Measurements from ENCODE around the gene PRKCB. TPM values are rescaled to one million over a fixed set of nuclear protein-coding genes. Genes with fewer than 3 reads are reported as not detected.

PRKCB gene
- polyA plus RNA-seq, 1 experiment = not detected

DNA sequence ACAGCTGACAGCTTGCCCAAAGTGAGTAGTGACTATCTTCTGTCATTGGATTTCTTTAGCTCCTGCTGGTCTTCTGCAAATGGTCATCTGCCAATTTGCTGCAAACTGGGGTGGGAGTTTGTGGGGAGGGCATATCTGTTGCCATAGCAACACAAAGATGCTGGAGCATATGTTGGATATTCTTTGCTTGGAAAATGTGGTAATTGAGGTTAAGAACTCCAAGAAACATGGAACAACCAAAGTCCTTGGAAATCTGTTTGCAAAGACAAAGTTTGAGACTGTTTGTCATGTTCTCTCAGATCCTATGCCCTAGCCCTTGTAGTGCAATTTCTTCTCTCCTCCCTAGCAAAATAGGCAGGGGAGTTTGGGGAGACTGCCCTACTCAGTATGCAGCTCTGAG is 155.3 kb downstream of the PRKCB start:
- no peak for DNase-seq (ENCODE audit: low read depth)
- Histone ChIP-seq H3K27me3 (ENCODE audit: control insufficient read depth, insufficient read depth, low read length) (no peaks in the 10 kb centered on the region), H3K4me3 (ENCODE audit: low read depth, low read length) (no peak overlapping the region), H3K36me3 (ENCODE audit: control insufficient read depth, insufficient read depth, low read length) (no peaks in the 10 kb centered on the region)
- ChIA-PET CTCF (no interaction called here), POLR2A (no interaction called here)
- TF ChIP-seq, protein P1, sequence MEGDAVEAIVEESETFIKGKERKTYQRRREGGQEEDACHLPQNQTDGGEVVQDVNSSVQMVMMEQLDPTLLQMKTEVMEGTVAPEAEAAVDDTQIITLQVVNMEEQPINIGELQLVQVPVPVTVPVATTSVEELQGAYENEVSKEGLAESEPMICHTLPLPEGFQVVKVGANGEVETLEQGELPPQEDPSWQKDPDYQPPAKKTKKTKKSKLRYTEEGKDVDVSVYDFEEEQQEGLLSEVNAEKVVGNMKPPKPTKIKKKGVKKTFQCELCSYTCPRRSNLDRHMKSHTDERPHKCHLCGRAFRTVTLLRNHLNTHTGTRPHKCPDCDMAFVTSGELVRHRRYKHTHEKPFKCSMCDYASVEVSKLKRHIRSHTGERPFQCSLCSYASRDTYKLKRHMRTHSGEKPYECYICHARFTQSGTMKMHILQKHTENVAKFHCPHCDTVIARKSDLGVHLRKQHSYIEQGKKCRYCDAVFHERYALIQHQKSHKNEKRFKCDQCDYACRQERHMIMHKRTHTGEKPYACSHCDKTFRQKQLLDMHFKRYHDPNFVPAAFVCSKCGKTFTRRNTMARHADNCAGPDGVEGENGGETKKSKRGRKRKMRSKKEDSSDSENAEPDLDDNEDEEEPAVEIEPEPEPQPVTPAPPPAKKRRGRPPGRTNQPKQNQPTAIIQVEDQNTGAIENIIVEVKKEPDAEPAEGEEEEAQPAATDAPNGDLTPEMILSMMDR (IDR thresholded peaks at IDR 0.05; ENCODE audit: insufficient read depth, low read depth, low read length) = no peak

DNA sequence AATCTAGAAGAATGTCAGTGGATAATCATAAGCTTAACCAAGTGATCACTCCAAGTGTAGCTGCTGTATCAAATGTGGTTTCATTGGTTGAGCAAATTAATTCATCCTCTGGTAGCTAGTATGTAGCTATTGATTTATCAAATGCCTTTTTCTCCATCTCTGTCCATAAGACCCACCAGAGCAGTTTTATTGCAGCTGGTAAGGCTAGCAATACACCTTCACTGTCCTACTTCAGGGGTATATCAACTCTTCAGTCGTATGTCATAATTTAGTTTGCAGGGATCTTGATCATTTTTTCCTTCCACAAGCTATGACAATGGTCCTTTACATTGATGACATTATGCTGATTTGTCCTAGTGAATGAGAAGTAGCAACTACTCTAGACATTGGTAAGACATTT is 158.8 kb downstream of the PRKCB start:
- DNase-seq (ENCODE audit: low read depth) = no peak
- H3K36me3 ChIP-seq (ENCODE audit: control insufficient read depth, insufficient read depth, low read length) = no peaks in the 10 kb centered on the region
- no peaks in the 10 kb centered on the region for H3K27me3 ChIP-seq (ENCODE audit: control insufficient read depth, insufficient read depth, low read length)
- ChIA-PET POLR2A (no interaction called here), CTCF (interaction anchor here (1.3 to 1.5 kb wide), 2 partner anchors 16 to 21 kb away, joined by 3 to 4 read pairs; no protein-coding TSS in a partner anchor)
- TF ChIP-seq, protein P1 (IDR thresholded peaks at IDR 0.05; ENCODE audit: insufficient read depth, low read depth, low read length) = no peak
- no peak overlapping the region for H3K4me3 ChIP-seq (ENCODE audit: low read depth, low read length)

DNA sequence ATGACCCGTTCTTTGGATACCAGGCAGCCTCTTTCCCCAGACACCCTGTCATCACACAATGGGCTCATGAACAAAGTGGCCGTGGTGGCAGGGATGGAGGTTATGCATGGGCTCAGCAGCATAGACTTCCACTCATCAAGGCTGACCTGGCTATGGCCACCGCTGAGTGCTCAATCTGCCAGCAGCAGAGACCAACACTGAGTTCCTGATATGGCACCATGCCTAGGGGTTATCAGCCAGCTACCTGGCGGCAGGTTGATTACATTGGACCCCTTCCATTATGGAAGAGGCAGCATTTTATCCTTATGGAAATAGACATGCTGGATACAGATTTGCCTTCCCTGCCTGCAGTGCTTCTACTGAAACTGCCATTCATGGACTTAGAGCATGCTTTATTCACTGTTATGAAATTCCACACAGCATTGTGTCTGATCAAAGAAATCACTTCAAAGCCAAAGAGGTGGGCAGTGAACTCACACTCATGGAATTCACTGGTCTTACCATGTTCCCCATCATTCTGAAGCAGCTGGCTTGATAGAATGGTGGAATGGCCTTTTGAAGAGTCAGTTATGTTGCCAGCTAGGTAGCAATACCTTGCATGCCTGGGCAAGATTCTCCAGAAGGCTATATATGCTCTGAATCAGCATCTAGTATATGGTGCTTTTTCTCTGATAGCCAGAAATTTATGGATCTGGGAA is 160.6 kb downstream of the PRKCB start:
- TF ChIP-seq, protein P1 (IDR thresholded peaks at IDR 0.05; ENCODE audit: insufficient read depth, low read depth, low read length) = no peak
- no peak for DNase-seq (ENCODE audit: low read depth)
- Histone ChIP-seq H3K27me3 (ENCODE audit: control insufficient read depth, insufficient read depth, low read length) (no peaks in the 10 kb centered on the region), H3K4me3 (ENCODE audit: low read depth, low read length) (no peak overlapping the region), H3K36me3 (ENCODE audit: control insufficient read depth, insufficient read depth, low read length) (no peaks in the 10 kb centered on the region)
- ChIA-PET POLR2A (no interaction called here), CTCF (no interaction called here)

DNA sequence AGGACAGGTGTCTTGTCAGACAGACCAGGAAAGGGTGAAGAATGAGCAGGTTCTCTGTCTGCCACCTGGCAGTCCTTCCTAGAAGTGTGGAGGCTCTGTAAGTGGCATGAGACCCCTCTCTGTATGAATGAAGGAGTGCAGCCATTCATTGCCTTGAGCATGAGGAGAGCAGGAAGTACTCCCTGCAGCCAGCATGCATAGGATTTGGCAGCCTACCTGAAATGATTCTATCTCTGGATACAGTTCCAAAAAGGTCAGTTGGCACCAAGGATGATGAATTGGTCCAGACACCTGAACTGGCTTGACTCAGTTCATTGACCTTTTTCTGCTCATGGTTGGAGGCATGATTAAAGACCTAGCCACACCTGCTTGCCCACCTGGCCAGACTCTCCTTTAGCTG is 163.0 kb downstream of the PRKCB start:
- ChIA-PET POLR2A (no interaction called here), CTCF (interaction anchor here (2.4 kb wide), 1 partner anchor 11 kb away, joined by 5 read pairs; no protein-coding TSS in a partner anchor)
- no peaks in the 10 kb centered on the region for H3K27me3 ChIP-seq (ENCODE audit: control insufficient read depth, insufficient read depth, low read length)
- no peak for DNase-seq (ENCODE audit: low read depth)
- no peaks in the 10 kb centered on the region for H3K36me3 ChIP-seq (ENCODE audit: control insufficient read depth, insufficient read depth, low read length)
- no peak overlapping the region for H3K4me3 ChIP-seq (ENCODE audit: low read depth, low read length)
- TF ChIP-seq, protein P1 (IDR thresholded peaks at IDR 0.05; ENCODE audit: insufficient read depth, low read depth, low read length) = no peak

DNA sequence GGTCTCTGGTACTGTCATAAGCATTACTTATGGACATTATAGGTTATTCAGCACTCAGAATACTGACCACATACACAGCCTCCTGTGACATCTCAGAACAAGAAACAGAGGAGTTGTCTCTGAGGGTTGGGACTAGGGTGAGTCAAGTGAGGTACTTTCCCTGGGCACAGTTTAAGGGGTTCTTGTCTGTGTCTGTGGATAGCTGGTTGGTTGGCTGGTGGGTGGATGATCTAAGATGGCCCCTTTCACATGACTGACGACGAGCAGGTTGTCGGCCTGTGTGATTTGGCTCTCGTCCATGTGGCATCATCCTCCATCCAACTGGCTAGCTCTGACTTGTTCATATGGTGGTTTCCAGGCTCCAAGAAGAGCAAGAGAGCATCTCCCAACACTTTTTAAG is 163.9 kb downstream of the PRKCB start:
- Histone ChIP-seq H3K36me3 (ENCODE audit: control insufficient read depth, insufficient read depth, low read length) (no peaks in the 10 kb centered on the region), H3K27me3 (ENCODE audit: control insufficient read depth, insufficient read depth, low read length) (no peaks in the 10 kb centered on the region), H3K4me3 (ENCODE audit: low read depth, low read length) (no peak overlapping the region)
- POLR2A ChIA-PET = no interaction called here
- TF ChIP-seq, protein P1 (IDR thresholded peaks at IDR 0.05; ENCODE audit: insufficient read depth, low read depth, low read length) = no peak
- CTCF ChIA-PET = interaction anchor here (0.7 to 2.4 kb wide), 3 partner anchors 10 to 123 kb away, joined by 3 to 5 read pairs (median 4); no protein-coding TSS in a partner anchor
- no peak for DNase-seq (ENCODE audit: low read depth)

Data from BJ (cell line).